PC-9 (cell line): ENCODE measurements around the gene MEIS2.

Experiments used
- CTCF ChIP-seq: fragments of 200-600 bp; sonication (generic); conservative IDR thresholded peaks from 2 replicates; pipeline ENCODE4 v1.6.1; 2017; ENCODE audit warnings: mixed run types, antibody characterized with exemption, mild to moderate bottlenecking, moderate library complexity
- EZH2 ChIP-seq: fragments of 200-600 bp; sonication (generic); IDR thresholded peaks from 2 replicates; pipeline ENCODE4 v1.8.0; 2017; ENCODE audit warnings: antibody characterized with exemption, low read depth

GRCh38 chr15:37086521-37086920 is 13.8 kb downstream of the MEIS2 start:
- TF ChIP-seq CTCF (no peak), EZH2 (no peak)
